NCI-H146 treated with DMSO at 0.1 percent for 48 hours (cell line): ENCODE data around the gene TSEN2.
A peak's percentile ranks its signal among the peaks of the same experiment; 100 is the strongest.
"Not testable (repeated sequence)": the region's sequence is repeated elsewhere in the genome, so short reads cannot be mapped to it uniquely, and the experiment has no call there.

Experiments
- DNase-seq: peaks from one replicate; lab custom pipeline; 2025; ENCODE audit not compliant: unreplicated experiment; lab: John Stamatoyannopoulos, UW

Gene TSEN2

GRCh38 chr3:12484198-12484982 lies at the start of gene TSEN2:
TSS of gene TSEN2 (plus strand) at chr3:12484480. CDS start at chr3:12489801, 5,321 bp downstream.
- DNase-seq, result peak; percentile 78

- no peak for DNase-seq
Measured at GRCh38 chr3:12436514-12437220, 47.6 kb upstream of the TSEN2 start.

- DNase-seq, result no peak
Measured at GRCh38 chr3:12437221-12437605, 47.1 kb upstream of the TSEN2 start.

- DNase-seq, result no peak
Measured at GRCh38 chr3:12437861-12438260, 46.4 kb upstream of the TSEN2 start.

- no peak for DNase-seq
Measured at GRCh38 chr3:12438318-12438717, 46.0 kb upstream of the TSEN2 start.

GRCh38 chr3:12439161-12439940 lies 44.9 kb upstream of the TSEN2 start:
- no peak for DNase-seq

GRCh38 chr3:12440927-12441714 lies 43.2 kb upstream of the TSEN2 start:
- no peak for DNase-seq

GRCh38 chr3:12442654-12443501 lies 41.4 kb upstream of the TSEN2 start:
- DNase-seq, result no peak

GRCh38 chr3:12443781-12444522 lies 40.3 kb upstream of the TSEN2 start:
- no peak for DNase-seq

- DNase-seq, result no peak
Measured at GRCh38 chr3:12444582-12445471, 39.5 kb upstream of the TSEN2 start.

- no peak for DNase-seq
Measured at GRCh38 chr3:12445523-12446240, 38.6 kb upstream of the TSEN2 start.

GRCh38 chr3:12446298-12446697 lies 38.0 kb upstream of the TSEN2 start:
- DNase-seq, result no peak

GRCh38 chr3:12447075-12447474 lies 37.2 kb upstream of the TSEN2 start:
- no peak for DNase-seq

- not testable (repeated sequence) for DNase-seq
Measured at GRCh38 chr3:12448404-12449202, 35.7 kb upstream of the TSEN2 start.

GRCh38 chr3:12449889-12450682 lies 34.2 kb upstream of the TSEN2 start:
- DNase-seq, result no peak

GRCh38 chr3:12451481-12451880 lies 32.8 kb upstream of the TSEN2 start:
- no peak for DNase-seq
